Measurements from ENCODE around the gene NUBPL. TPM values are rescaled to one million over a fixed set of nuclear protein-coding genes. Genes with fewer than 3 reads are reported as not detected.

Gene NUBPL
- polyA plus RNA-seq, 1 donor (not counting 4 experiments of a cell fraction or from before 2014, with no cell fraction given) = 18.8 TPM

- Histone ChIP-seq H4K20me1 (ENCODE audit: control insufficient read depth, extremely low read depth, insufficient read depth, low read length) (no peaks in the 10 kb centered on the region), H3K79me2 (ENCODE audit: control insufficient read depth, insufficient read depth, low read length) (no peaks in the 10 kb centered on the region), H3K4me1 (ENCODE audit: control insufficient read depth, extremely low read depth, insufficient read depth, low read length) (no peaks in the 10 kb centered on the region), H3K36me3 (ENCODE audit: control insufficient read depth in 2 of 2, extremely low read depth in 1 of 2, insufficient read depth in 2 of 2, low read length in 2 of 2) (no peaks in the 10 kb centered on the region), H3K27ac (ENCODE audit: control insufficient read depth, insufficient read depth, low read length) (no peak overlapping the region), H3K4me3 (ENCODE audit: control insufficient read depth in 2 of 3, extremely low read depth in 1 of 3, insufficient read depth in 2 of 3, low read depth in 1 of 3, low read length in 3 of 3) (no peak overlapping the region), H2AFZ (ENCODE audit: control insufficient read depth, low read length) (no peak overlapping the region), H3K27me3 (ENCODE audit: control insufficient read depth, extremely low read depth, insufficient read depth, low read length) (no peaks in the 10 kb centered on the region), H3K9me3 (ENCODE audit: control insufficient read depth, low read depth, low read length) (no peaks in the 10 kb centered on the region), H3K4me2 (ENCODE audit: control insufficient read depth, extremely low read depth, insufficient read depth, low read depth, low read length) (no peak overlapping the region), H3K9me1 (ENCODE audit: control insufficient read depth, extremely low read depth, insufficient read depth, low read length) (no peaks in the 10 kb centered on the region), H3K9ac (ENCODE audit: control insufficient read depth, extremely low read depth, insufficient read depth, low read length) (no peak overlapping the region)
- FAIRE-seq = no peak
- no peak for DNase-seq (ENCODE audit: low read depth, low spot score)
- dilution Hi-C loops (cut with MboI; ENCODE audit: extremely low pct_ligation_motif_present, low sequenced_read_pairs) = no loop called here
- TF ChIP-seq CTCF (optimal IDR thresholded peaks at IDR 0.05 in 1 of 3, IDR thresholded peaks at IDR 0.05 in 1 of 3, conservative IDR thresholded peaks at IDR 0.05 in 1 of 3; ENCODE audit: extremely low read depth in 1 of 3, insufficient read depth in 2 of 3, low read length in 3 of 3) = no peak
Measured at GRCh38 chr14:31718985-31719384, 157.8 kb downstream of the NUBPL start.

DNA sequence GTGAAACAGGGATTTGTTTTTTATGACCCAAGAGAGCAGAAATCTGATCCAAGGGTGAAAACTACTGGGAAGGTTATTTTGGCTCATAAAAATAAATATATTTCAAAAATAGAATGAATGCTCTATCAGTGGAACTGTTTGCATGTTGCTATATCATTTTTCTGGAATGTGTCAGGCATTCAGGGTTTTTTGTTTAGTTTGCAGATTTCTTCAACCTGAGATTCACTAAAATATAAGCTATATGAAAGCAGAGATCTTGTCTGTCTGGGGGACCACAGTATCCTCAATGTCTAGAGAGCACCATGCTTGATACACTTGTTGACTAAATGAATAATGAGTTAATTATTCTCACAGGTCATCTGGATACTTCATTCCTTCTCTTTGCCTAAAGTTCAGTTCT, 165.1 kb downstream of the NUBPL start:
- H4K20me1 ChIP-seq (ENCODE audit: control insufficient read depth, extremely low read depth, insufficient read depth, low read length) = no peaks in the 10 kb centered on the region
- no peak overlapping the region for H3K27ac ChIP-seq (ENCODE audit: control insufficient read depth, insufficient read depth, low read length)
- no peak overlapping the region for H3K4me2 ChIP-seq (ENCODE audit: control insufficient read depth, extremely low read depth, insufficient read depth, low read depth, low read length)
- H2AFZ ChIP-seq (ENCODE audit: control insufficient read depth, low read length) = no peak overlapping the region
- dilution Hi-C loops (cut with MboI; ENCODE audit: extremely low pct_ligation_motif_present, low sequenced_read_pairs) = no loop called here
- DNase-seq (ENCODE audit: low read depth, low spot score) (no peak), FAIRE-seq (no peak)
- TF ChIP-seq EZH2 (IDR thresholded peaks at IDR 0.05; ENCODE audit: low read length) (no peak), CTCF (optimal IDR thresholded peaks at IDR 0.05 in 1 of 3, IDR thresholded peaks at IDR 0.05 in 1 of 3, conservative IDR thresholded peaks at IDR 0.05 in 1 of 3; ENCODE audit: extremely low read depth in 1 of 3, insufficient read depth in 2 of 3, low read length in 3 of 3) (no peak)
- no peak overlapping the region for H3K4me3 ChIP-seq (ENCODE audit: control insufficient read depth in 2 of 3, extremely low read depth in 1 of 3, insufficient read depth in 2 of 3, low read depth in 1 of 3, low read length in 3 of 3)
- H3K9me3 ChIP-seq (ENCODE audit: control insufficient read depth, low read depth, low read length) = no peaks in the 10 kb centered on the region
- no peaks in the 10 kb centered on the region for H3K79me2 ChIP-seq (ENCODE audit: control insufficient read depth, insufficient read depth, low read length)
- H3K36me3 ChIP-seq (ENCODE audit: control insufficient read depth in 2 of 2, extremely low read depth in 1 of 2, insufficient read depth in 2 of 2, low read length in 2 of 2) = no peaks in the 10 kb centered on the region
- no peaks in the 10 kb centered on the region for H3K9me1 ChIP-seq (ENCODE audit: control insufficient read depth, extremely low read depth, insufficient read depth, low read length)
- no peaks in the 10 kb centered on the region for H3K27me3 ChIP-seq (ENCODE audit: control insufficient read depth, extremely low read depth, insufficient read depth, low read length)
- H3K9ac ChIP-seq (ENCODE audit: control insufficient read depth, extremely low read depth, insufficient read depth, low read length) = no peak overlapping the region
- H3K4me1 ChIP-seq (ENCODE audit: control insufficient read depth, extremely low read depth, insufficient read depth, low read length) = no peaks in the 10 kb centered on the region
